ENCODE measurements around the gene CRACR2B. TPM values are rescaled to one million over a fixed set of nuclear protein-coding genes. Genes with fewer than 3 reads are reported as not detected.

CRACR2B gene
- total RNA-seq, 6 donors from 2014 or later, result 29.0 to 157 (median 41.4) TPM

DNA sequence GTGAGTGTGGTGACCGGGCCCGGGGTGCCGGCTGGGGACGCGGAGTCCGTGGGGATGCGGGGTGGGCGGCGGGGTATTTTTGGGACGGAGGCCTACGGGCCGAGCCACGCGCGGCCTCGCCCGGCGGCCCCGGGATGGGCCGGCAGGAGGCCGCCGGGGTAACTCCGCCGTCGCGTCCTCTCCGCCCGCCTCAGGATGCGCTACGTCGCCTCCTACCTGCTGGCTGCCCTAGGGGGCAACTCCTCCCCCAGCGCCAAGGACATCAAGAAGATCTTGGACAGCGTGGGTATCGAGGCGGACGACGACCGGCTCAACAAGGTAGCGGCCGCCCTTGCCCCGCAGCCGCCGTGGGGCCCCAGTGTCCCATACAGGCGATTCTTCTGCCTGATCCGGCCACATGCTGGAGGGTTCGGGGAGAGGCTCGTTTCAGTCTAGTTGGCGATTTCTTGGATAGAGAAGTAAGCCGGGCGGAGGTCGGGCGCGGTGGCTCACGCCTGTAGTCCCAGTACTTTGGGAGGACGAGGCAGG is 17.6 kb upstream of the CRACR2B start:
- Histone ChIP-seq H3K36me3 (peaks cover 0 to 36% (median 22%) of the 10 kb centered on the region in 4 donors), H3K27me3 (no peaks in the 10 kb centered on the region), H3K4me1 (peaks cover 18 to 41% (median 31%) of the 10 kb centered on the region in 4 donors), H3K9me3 (no peaks in the 10 kb centered on the region), H3K4me3 (peak overlapping the region; percentile 73 to 99 (median 90)), H3K27ac (peak overlapping the region; percentile 93 to 98 (median 95))
- WGBS, 2 donors, result 0 to 1% methylated on average over 5 to 38 of the region's 55 CpGs
- DNase-seq (no peak), ATAC-seq (ENCODE audit: low FRiP score in 2 of 2) (peak in 1 of 2 donors; percentile 4)
- TF ChIP-seq, protein P1, sequence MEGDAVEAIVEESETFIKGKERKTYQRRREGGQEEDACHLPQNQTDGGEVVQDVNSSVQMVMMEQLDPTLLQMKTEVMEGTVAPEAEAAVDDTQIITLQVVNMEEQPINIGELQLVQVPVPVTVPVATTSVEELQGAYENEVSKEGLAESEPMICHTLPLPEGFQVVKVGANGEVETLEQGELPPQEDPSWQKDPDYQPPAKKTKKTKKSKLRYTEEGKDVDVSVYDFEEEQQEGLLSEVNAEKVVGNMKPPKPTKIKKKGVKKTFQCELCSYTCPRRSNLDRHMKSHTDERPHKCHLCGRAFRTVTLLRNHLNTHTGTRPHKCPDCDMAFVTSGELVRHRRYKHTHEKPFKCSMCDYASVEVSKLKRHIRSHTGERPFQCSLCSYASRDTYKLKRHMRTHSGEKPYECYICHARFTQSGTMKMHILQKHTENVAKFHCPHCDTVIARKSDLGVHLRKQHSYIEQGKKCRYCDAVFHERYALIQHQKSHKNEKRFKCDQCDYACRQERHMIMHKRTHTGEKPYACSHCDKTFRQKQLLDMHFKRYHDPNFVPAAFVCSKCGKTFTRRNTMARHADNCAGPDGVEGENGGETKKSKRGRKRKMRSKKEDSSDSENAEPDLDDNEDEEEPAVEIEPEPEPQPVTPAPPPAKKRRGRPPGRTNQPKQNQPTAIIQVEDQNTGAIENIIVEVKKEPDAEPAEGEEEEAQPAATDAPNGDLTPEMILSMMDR (IDR thresholded peaks at IDR 0.05), result peak in 2 of 6 experiments; percentile 15 to 52
- no peak for TF ChIP-seq EP300 (IDR thresholded peaks at IDR 0.05)

DNA sequence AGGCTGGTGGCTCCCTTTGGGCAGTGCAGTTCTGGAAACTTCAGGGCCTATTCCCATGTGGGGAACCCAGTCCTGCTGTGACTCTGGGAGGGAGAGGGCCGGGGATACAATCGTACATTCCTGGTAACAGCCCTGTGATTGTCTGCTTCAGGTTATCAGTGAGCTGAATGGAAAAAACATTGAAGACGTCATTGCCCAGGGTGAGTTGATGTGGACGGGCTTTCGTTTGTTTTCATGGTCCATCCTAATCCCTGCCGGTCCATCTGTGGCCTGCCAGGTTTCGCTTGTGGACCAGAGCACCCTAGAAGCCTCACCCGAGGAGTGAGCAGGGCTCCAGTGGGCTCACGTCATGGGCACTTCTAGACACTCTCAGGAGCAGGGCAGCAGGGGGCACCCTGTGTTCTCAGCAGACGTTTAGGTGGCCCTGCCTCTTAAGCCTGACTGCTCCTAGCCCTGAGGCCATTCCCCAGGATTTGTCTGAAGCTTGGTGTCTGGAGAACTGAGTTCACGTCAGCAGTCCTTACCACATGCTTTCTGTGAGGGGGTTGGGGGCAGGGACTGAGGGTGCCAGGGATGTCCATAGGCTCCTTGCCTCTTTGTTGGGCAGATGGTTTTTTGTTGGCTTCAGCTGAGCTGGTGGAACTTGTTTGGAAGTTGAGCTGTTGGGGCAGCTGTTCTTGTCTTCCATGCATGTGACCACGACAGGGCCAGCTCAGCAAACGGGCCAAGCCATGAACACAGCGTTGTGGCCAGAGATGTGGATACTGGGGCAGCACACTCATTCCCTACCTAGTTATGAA is 16.1 kb upstream of the CRACR2B start:
- DNase-seq (no peak), ATAC-seq (ENCODE audit: low FRiP score in 2 of 2) (no peak)
- H3K4me3 ChIP-seq, result peak overlapping the region in 1 of 4 donors; percentile 94
- H3K27ac ChIP-seq, result peak overlapping the region in 2 of 4 donors; percentile 4 to 93
- H3K9me3 ChIP-seq, result no peaks in the 10 kb centered on the region
- TF ChIP-seq POLR2AphosphoS5 (IDR thresholded peaks at IDR 0.05), result no peak
- H3K4me1 ChIP-seq, result peaks cover 18 to 33% (median 26%) of the 10 kb centered on the region in 4 donors
- no peaks in the 10 kb centered on the region for H3K27me3 ChIP-seq
- peaks cover 0 to 44% (median 23%) of the 10 kb centered on the region in 4 donors for H3K36me3 ChIP-seq
- 76% methylated on average over 6 to 14 of the region's 14 CpGs for WGBS, 2 donors

DNA sequence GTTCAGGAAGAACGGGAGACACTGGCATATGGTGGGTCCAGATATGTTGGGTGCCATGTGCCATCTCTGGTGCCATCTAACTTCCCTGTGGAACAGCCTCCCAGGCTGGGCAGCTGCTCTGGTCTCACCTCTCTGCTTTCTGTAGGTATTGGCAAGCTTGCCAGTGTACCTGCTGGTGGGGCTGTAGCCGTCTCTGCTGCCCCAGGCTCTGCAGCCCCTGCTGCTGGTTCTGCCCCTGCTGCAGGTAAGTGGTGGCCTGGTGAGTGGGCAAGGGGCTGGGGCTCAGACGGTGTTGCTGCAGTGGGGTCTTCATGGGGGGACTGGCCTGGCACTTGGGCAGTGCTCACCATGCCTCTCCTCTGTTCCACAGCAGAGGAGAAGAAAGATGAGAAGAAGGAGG is 15.3 kb upstream of the CRACR2B start:
- no peaks in the 10 kb centered on the region for H3K27me3 ChIP-seq
- peak in 1 of 2 donors; percentile 46 for DNase-seq
- TF ChIP-seq POLR2AphosphoS5 (IDR thresholded peaks at IDR 0.05) (no peak), EP300 (IDR thresholded peaks at IDR 0.05) (no peak), POLR2A (IDR thresholded peaks at IDR 0.05) (no peak)
- TF ChIP-seq, protein P1 (IDR thresholded peaks at IDR 0.05), result no peak
- H3K27ac ChIP-seq, result no peak overlapping the region
- H3K4me1 ChIP-seq, result peaks cover 18 to 33% (median 26%) of the 10 kb centered on the region in 4 donors
- peaks cover 0 to 44% (median 23%) of the 10 kb centered on the region in 4 donors for H3K36me3 ChIP-seq
- ATAC-seq (ENCODE audit: low FRiP score in 2 of 2), result no peak
- no peak overlapping the region for H3K4me3 ChIP-seq
- no peaks in the 10 kb centered on the region for H3K9me3 ChIP-seq
- WGBS, 2 donors, result 82 to 86% methylated on average over 1 to 3 of the region's 3 CpGs

DNA sequence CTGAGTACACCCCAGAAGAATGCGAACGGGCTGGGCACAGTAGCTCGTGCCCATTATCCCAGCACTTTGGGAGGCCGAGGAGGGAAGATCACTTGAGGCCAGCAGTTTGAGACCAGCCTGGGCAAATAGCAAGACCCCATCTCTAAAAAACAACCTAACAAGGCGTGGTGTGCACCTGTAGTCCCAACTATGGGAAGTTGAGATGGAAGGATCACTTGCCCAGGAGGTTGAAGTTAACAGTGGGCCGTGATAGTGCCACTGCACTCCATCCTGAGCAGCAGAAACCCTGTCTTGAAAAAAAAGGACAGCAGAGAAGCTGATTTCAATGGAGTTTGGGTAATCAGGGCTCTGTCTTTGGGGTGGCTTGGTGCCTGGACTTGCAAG is 14.7 kb upstream of the CRACR2B start:
- WGBS, 2 donors, result 88 to 93% methylated on average over 6 of the region's 6 CpGs
- Histone ChIP-seq H3K36me3 (peaks cover 0 to 44% (median 23%) of the 10 kb centered on the region in 4 donors), H3K4me3 (no peak overlapping the region), H3K9me3 (no peaks in the 10 kb centered on the region), H3K27ac (no peak overlapping the region), H3K4me1 (peaks cover 18 to 31% (median 24%) of the 10 kb centered on the region in 4 donors), H3K27me3 (no peaks in the 10 kb centered on the region)
- no peak for ATAC-seq (ENCODE audit: low FRiP score in 2 of 2)
- no peak for TF ChIP-seq EP300 (IDR thresholded peaks at IDR 0.05)
- TF ChIP-seq, protein P1 (IDR thresholded peaks at IDR 0.05), result no peak
- TF ChIP-seq POLR2A (IDR thresholded peaks at IDR 0.05), result no peak
- TF ChIP-seq POLR2AphosphoS5 (IDR thresholded peaks at IDR 0.05), result no peak
- no peak for DNase-seq

DNA sequence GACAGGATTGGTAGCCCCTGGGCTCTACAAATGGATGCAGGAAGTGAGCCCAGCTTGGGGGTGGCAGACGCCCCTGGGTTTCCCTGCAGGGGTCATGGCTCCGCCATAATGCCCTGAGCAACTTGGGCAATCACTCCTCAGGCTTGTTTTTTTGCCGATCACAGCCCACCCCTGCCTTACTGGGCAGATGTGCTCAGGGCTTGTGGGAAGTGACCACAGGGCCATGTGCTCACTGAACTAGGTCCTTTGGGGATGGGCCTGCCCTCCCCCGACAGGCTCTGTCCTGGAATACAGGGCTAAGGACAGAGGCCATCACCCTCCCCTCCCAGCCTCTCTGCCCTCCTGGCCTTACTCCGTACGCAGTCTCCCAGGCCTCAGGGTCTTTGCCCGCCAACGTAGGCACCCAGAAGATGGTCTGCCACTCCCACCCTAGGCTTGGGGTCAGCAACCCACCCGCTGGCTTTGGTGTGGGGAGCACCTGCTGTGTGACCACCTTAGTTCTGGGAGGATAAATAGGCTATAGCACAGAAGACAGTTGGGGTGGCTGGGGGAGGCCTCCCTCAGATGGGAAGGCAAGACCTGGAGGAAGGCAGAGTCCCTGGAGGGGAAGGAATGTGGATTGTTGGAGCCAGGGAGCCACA is 14.1 kb upstream of the CRACR2B start:
- H3K4me1 ChIP-seq, result peaks cover 18 to 31% (median 21%) of the 10 kb centered on the region in 4 donors

More for the DNA sequence above, 14.1 kb upstream of the CRACR2B start:
- WGBS, 2 donors, result 0 to 87% methylated on average over 1 to 9 of the region's 9 CpGs
- DNase-seq (no peak), ATAC-seq (ENCODE audit: low FRiP score in 2 of 2) (no peak)
- TF ChIP-seq, protein P1 (IDR thresholded peaks at IDR 0.05), result no peak
- TF ChIP-seq POLR2AphosphoS5 (IDR thresholded peaks at IDR 0.05) (no peak), EP300 (IDR thresholded peaks at IDR 0.05) (no peak), POLR2A (IDR thresholded peaks at IDR 0.05) (no peak)
- peaks cover 0 to 44% (median 23%) of the 10 kb centered on the region in 4 donors for H3K36me3 ChIP-seq
- no peak overlapping the region for H3K27ac ChIP-seq
- H3K27me3 ChIP-seq, result no peaks in the 10 kb centered on the region
- no peak overlapping the region for H3K4me3 ChIP-seq
- H3K9me3 ChIP-seq, result no peaks in the 10 kb centered on the region

Measured in upper lobe of left lung (tissue), 6 donors.